KBM-7 (cell line): ENCODE data around the gene CD55.

ENCODE experiments used
- DNase-seq: peaks from one replicate; pipeline ENCODE4 v3.0.0-alpha.2; 2015
- in situ Hi-C: fragments of 300-500 bp; cut with MboI; formaldehyde crosslinking; loops from 2 replicates; pipeline ENCODE4 v1.14.3; 2020; ENCODE audit warnings: low sequenced_read_pairs, low pct_unique_long_range_greater_than_20kb, mixed read lengths

CD55 gene

GRCh38 chr1:207349979-207350378 lies 28.5 kb downstream of the CD55 start:
- no peak for DNase-seq
- in situ Hi-C loops, result no loop called here

- in situ Hi-C loops, result no loop called here
- no peak for DNase-seq
Observed at GRCh38 chr1:207352554-207352953, 31.1 kb downstream of the CD55 start.

- in situ Hi-C loops, result no loop called here
- DNase-seq, result no peak
Observed at GRCh38 chr1:207355060-207355459, 33.6 kb downstream of the CD55 start.

- in situ Hi-C loops, result no loop called here
- DNase-seq, result no peak
Observed at GRCh38 chr1:207355513-207356295, 34.2 kb downstream of the CD55 start.

GRCh38 chr1:207361029-207361428 lies 39.6 kb downstream of the CD55 start:
- in situ Hi-C loops, result no loop called here
- no peak for DNase-seq

GRCh38 chr1:207361889-207362288 lies 40.4 kb downstream of the CD55 start:
- in situ Hi-C loops, result no loop called here
- peak; percentile 3 for DNase-seq

- DNase-seq, result no peak
- in situ Hi-C loops, result no loop called here
Observed at GRCh38 chr1:207362962-207363860, 41.7 kb downstream of the CD55 start.

GRCh38 chr1:207363871-207364270 lies 42.4 kb downstream of the CD55 start:
- DNase-seq, result no peak
- in situ Hi-C loops, result no loop called here

GRCh38 chr1:207364614-207365013 lies 43.1 kb downstream of the CD55 start:
- in situ Hi-C loops, result no loop called here

GRCh38 chr1:207365063-207365462 lies 43.6 kb downstream of the CD55 start:
- no peak for DNase-seq
- in situ Hi-C loops, result no loop called here

More at GRCh38 chr1:207364614-207365013, 43.1 kb downstream of the CD55 start:
- no peak for DNase-seq

GRCh38 chr1:207366022-207366421 lies 44.5 kb downstream of the CD55 start:
- no peak for DNase-seq
- in situ Hi-C loops, result no loop called here

- no peak for DNase-seq
- in situ Hi-C loops, result no loop called here
Observed at GRCh38 chr1:207388721-207389120, 67.2 kb downstream of the CD55 start.

GRCh38 chr1:207389728-207390464 lies 68.4 kb downstream of the CD55 start:
- no peak for DNase-seq
- in situ Hi-C loops, result no loop called here

GRCh38 chr1:207393610-207394009 lies 72.1 kb downstream of the CD55 start:
- in situ Hi-C loops, result no loop called here
- DNase-seq, result no peak

GRCh38 chr1:207396168-207396746 lies 74.8 kb downstream of the CD55 start:
- in situ Hi-C loops, result no loop called here
- DNase-seq, result no peak

GRCh38 chr1:207397525-207397926 lies 76.0 kb downstream of the CD55 start:
- no peak for DNase-seq
- in situ Hi-C loops, result no loop called here

- in situ Hi-C loops, result no loop called here
- no peak for DNase-seq
Observed at GRCh38 chr1:207398986-207399385, 77.5 kb downstream of the CD55 start.

- in situ Hi-C loops, result no loop called here
- DNase-seq, result no peak
Observed at GRCh38 chr1:207401578-207401977, 80.1 kb downstream of the CD55 start.

GRCh38 chr1:207402744-207403143 lies 81.3 kb downstream of the CD55 start:
- DNase-seq, result no peak
- in situ Hi-C loops, result no loop called here
